Glomerular visceral epithelial cell (primary cell): ENCODE results near the gene HOXA4.

ENCODE experiments used
- DNase-seq: peaks from one replicate; pipeline ENCODE4 v3.0.0-alpha.2; 2016; ENCODE audit errors: extremely low spot score

The HOXA4 gene

DNA sequence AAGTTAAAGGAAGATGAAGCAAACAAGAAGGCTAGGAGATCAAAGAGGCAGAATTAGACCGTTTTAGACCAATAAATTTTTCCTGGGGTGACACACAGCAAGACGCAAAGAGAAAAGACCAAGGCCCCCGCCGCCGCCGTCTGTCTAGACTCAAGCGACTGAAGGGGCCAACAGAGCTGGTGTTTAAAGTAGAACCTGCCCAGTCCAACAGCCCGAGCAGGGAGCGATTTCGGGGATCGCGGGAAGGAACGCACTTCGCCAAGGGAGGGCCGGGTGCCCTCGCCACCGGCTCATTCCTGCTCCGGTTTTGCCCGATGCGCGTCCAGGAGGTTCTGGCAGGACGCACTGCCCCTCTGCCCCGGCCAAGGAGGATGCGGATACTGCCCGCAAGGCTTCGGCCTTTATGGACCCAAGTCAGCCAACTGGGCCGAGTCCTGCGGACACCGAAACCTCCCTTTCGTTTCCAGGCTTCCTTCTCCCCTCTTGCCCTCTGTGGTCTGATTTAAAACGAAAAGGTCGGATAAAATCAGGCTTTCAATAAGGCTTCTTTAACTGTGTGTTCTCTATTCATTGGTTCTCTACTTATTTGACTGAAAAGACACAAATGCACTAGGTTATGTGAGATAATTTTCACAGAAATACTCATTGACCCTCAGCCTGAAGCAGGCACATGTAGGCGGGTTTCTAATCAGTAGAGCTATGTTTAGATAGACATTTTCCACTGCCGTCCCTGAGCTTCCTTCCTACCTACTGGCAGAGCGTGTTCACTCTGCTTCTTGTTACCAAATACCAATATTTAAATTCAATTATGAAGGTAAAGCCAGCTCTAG, 28.1 kb upstream of the HOXA4 start:
- DNase-seq: no peak

DNA sequence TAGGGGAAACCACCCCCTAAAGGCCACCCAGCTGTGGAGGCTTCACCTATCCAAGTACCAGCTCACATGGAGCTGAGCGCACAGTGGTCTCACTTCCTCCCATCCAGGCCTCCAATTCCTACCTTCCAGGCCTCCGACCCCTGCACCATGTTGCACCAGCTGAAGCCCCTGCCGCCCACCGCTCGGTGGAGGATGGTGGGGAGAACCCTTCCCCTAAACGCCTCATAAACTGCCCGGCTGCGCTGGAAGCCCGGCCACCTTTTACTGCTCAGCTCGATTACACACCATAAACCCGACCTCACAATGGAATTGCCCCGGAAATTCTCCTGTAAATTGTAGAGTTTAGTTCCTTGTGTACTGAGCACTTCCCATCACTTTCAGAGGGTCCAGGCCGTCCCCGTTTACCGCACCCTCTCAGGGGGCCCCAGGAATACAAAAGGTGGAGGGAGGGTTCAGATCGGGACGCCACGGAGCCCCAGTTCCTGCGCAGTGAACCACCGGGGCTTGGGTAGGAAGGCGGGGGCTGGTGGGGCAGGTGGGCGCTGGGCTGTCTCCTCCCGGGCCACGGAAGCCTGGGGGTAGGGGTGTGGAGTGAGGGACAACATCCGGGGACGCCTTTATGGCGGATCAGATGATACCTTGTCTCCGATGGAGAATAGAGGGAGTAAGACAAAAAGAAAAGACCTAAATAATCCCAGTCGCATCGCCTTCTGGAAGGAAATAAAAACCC, 27.3 kb upstream of the HOXA4 start:
- no peak for DNase-seq

DNA sequence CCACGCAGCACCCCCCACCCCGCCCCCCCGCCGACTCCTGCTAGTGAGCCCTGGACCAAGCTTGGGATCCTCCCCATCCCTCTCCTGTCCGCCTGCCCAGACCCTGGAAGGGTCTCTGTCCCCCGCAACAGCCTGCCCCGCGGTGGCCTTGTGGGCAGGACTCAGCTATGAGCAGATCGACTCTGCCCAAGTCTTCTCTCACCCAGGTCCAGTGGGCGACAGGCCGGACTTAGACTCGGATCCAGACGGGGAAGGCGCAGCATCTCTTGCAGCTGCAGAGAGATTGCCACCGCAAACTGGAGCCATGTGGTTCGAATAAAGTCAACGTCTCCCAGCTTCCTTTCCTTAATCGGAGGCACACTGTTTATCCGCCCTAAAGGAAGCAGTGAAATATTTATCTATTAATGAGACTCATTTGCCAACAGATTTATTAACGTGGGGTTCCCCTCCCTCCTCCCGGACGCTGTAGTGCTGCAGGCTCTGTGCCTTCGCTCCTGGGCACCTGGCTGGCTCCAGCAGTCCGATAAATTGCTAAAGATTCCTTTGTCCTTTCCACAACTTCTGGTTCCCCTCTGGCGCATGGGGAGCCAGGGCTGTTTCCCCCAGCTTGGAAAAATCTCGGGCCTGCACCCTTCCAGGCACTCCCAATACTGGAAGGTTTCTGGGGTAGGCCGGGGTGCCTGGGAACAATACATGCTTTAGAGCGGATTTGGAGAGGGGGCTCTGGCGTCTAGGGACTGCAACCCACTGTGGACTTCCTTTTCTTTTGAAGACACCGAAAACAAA, 26.6 kb upstream of the HOXA4 start:
- no peak for DNase-seq

DNA sequence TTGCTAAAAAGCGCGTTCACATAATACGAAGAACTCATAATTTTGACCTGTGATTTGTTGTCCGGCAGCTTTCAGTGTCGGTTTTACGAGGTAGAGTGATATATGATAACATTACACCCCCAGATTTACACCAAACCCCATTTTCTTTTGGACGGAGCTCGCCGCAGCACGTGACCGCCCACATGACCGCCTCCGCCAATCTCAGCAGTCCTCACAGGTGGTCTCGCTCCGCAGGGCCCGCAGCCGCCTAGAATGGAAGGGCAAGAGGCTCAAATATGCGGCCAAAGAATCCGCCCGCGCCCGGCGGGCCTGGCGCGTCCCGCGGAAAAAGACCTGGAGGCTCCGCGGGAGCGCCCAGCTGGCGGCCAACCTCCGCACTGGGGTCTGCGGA, 25.9 kb upstream of the HOXA4 start, which contains the start of gene HOXA7:
Gene HOXA7, minus strand, starts transcription at position 168 of the 391 bp plus-strand sequence. Its CDS starts 130 bp downstream, at position 38.
- peak; percentile 62 for DNase-seq

DNA sequence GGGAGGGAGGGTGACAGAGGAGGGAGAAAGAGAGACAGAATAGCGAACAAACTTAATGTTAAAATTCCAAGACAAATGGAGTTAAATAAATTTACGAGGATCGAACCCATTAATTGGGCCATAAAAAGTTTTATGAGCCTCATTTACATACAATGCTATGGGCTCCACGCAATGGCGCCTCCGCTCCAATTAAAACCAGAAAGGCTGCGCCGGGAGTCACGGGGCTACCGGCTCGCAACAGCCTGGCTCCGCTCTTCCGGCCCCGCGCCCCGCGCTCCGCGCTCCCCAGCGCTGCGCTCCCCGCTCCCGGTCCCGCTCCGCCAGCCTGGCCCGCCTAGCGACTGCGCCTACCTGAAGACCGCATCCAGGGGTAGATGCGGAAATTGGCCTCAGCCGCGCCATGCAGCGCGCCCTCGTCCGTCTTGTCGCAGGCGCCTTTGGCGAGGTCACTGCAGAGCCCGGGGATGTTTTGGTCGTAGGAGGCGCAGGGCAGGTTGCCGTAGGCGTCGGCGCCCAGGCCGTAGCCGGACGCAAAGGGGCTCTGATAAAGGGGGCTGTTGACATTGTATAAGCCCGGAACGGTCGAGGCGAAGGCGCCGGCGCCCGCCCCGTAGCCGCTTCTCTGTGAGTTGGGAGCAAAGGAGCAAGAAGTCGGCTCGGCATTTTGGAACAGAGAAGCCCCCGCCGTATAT, 25.4 kb upstream of the HOXA4 start:
- DNase-seq: peak; percentile 36

DNA sequence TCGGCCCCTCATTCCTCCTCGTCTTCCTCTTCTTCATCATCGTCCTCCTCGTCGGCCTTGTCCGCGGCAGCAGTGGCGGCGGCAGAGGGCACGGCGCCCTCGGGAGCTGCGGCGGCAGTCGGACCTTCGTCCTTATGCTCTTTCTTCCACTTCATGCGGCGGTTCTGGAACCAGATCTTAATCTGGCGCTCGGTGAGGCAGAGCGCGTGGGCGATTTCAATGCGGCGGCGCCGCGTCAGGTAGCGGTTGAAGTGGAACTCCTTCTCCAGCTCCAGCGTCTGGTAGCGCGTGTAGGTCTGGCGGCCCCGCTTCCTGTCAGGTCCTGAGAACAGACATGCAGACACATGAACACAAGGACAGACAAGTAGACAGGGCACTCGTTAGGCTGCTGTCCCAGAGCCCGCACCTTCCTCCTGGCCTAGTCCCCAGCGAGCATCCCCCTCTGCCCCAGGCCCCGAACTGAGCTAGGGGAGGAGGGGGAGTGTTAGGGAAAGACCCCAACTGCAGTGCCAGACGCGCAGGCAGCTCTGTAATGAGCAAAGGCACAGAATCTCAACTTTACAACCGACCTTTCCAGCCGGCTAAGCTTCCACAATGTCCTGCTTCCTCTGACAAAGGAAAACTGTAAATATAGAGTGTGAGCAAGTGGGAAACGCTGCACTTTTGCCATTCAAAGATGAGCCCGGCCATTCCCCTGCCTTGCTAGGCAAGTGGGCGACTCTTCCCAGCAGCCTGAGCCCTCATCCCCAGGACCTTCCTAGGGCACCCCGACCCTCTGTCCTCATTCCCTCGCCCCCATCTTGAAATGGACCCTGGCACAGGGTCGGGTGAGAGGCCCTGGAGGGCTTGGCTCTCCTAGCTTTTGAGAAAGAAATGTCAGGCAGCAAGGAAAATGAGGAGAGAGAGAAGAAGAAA, 24.6 kb upstream of the HOXA4 start:
- peak; percentile 74 for DNase-seq

DNA sequence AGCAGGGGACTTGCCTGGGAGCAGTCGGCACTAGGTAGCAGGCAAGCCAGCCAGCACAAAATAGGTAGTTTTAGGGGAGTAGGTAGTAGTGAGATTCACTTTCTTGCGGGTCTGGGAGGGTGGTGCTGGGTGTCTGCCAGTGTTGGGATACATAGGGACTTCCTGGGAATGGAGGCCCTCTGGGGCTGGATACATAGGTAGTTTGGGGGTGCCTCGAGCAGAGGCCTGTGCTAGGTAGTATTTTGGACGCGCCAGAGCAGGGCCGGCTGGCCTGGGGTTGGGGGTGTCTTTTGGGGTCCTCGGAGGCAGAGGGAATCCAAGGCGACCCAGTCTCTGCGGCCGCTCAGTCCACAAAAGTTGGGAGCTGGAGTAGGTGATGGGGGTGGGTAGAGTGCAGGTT, 23.8 kb upstream of the HOXA4 start:
- no peak for DNase-seq

DNA sequence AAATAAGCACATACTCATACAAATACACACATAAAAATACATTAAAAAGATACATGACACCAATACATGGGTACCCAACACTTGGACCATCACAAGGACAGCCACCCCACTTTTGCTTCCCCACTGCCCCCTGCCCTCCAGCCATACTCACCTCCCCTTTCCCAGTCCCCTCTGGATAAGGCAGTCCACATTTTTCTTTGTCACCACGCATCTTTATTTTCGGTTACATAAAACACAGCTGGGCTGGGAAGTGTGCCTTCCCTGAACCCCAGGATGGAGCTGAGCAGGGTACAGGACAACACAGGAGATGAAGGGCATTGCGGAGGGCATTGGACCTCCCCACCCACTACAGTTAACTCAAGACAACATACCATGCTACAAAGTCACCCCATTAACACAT, 23.0 kb upstream of the HOXA4 start:
- DNase-seq: no peak

DNA sequence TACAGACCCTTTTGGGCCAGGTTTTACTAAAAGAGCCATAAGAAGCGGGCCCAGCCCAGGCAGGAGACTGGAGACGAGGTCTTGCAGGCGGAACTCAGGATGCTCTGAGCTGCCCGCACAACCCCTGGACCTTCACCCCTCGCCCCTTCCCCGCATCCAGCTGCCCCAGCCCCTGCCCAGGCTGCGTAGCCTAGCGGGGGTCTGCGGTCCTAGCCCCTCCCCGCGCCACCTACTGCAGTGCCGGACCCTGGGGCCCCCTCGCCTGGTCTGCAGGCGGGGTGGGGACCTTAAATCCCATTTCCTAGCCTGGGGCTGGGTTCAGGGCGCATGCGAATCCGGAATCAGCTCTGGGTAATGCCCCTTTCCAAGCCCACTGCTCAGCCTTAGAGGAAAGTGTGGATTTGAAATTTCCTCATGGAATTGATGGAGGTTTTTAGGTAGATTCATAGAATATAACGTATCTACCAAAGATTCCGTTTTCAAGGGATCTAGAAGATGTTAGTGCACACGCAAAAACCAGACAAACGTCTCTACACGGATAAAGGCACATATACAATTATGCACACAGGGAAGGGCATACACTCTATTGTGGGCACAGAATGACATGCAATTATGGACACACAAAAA, 22.4 kb upstream of the HOXA4 start:
- no peak for DNase-seq

DNA sequence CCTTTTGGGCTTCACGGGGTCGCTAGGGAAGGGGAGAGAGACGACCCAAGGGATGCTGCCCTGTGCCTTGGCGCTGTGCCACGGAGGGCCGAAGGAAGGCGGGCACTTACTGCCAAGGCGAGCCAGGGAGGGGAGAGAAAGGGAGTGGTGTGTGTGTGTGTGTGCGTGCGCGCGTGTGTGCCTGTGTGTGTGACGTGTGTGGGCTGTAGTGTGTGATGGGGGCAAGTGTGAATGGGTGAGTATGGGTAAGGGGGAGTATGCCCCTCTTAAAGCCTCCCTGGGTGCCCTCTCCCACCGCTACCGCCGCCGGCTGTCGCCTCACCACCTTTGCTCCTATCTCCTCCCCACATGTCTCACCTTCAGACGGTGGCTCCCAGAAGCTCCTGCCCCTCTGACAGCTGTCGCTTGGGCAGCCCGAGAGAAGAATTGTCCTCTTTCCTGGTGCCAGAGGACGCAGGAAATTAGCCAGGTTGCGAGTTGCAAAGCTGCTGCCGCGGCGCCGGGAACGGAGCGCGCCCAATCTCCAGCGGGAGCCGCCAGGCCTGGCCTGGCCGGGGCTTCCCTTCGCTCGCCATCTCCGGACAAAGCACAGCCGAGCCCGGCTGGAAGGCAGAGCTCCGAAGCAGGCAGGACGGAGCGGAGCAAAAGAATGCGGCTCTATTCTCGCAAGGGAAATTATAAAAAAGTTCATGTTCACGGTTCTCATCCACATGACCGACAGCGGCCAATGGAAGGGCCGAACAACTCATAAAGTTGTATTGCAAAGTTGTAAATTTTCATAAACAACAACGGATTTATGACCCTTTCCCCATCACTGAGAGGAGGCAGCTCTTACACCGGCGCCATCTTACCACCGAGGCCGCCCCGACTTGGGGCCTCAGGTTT, 21.6 kb upstream of the HOXA4 start, which contains the start of gene HOXA3:
Gene HOXA3, minus strand, starts transcription at position 653 of the 885 bp plus-strand sequence. CDS start 41,943 bp downstream, outside the sequence.
- peak; percentile 52 for DNase-seq

DNA sequence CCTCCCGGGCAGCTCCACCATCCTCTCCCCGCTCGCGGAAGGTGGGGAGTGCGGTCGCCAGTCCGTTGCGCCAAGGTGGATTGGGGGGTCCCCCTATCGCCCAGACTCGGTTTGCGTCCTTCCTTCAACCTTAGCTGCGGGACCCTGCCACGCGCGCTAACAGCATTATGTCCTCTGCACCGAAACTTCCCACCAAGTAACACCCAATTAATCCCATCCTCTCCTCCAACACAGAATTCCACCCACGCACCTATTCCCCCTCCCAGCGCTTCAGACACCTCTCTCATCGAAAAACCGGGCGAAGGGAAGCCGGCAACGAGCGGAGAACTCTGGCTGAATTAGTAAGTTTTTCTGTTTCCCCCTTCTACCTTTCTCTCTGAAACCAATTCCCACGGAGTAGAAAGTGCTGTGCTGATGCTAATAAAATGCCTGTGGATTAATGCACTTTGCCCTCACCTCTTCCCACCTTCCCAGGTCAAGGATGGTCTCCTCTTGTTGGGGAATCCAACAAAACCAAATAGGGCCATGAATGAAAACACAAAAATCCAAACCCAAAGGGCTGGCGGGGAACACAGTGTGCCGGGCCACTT, 20.9 kb upstream of the HOXA4 start:
- no peak for DNase-seq

DNA sequence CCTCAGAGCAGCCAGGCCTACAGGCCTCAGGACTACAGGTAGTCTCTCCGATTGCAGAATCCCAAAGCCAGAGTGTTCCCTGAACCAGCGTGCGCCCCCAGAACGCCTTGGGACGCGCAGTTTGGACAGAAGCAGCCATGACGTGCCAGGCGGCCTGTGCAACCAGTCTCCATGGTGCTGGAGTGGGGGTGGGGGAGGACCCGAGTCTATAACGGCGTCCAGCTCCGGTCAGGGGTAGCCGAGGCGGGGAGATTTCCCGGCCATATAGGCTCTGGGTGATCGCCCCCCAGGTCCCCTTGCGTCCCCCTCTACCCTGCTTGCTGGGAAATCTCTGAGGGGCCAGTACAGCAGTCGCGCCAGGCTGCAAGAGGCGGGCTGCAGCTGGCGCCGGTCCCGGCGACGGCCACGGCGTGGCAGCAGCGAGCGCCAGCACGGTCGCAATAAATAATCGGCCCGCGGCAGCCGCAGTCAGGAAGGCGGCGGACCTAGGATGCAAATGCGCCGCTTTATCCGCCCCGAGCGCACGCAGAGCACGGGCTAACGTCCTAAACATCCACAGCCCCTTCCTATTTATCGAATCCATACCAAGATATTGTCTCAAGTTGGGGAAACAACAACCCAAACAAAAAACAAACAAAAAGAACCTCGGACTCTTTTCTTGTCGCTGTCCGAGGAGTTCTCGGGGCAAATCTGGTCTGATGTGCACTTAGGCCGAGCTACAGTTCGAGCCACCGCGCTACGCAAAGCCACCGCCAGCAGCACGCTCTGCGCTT, 20.2 kb upstream of the HOXA4 start:
- DNase-seq: peak; percentile 84

DNA sequence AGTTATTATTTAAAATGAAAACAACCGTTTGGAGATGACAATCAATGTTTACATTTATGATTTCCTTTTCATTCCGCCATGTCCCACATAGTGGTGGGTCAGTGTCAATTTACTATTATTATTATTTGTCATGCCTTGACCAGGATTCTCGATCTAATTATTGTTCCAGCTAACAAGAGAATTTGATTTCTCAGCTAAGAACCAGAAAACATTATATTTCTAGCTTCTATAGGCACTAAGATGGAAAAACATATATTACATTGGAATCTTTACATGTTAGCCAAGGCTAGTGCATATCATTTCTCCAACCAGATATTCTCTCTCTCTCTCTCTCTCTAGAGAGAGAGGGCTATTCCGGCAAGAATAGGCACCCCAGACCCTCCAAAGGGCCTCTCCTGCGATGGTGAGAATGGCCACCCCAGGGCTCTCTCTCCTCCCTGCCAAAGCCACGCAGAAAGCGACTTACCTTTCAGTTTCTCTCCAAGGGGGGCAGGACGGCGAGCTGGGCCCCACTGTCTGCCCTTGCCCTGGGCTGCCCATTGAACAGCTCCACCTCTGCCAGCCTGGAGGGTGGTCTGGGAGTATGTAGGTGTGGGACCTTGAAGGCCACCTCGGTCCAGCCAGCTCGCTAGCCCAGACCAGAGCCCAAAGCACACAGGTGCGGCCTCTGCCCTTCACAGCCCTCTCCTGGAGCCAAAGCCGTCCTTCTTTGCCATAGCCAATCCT, 19.4 kb upstream of the HOXA4 start:
- no peak for DNase-seq

DNA sequence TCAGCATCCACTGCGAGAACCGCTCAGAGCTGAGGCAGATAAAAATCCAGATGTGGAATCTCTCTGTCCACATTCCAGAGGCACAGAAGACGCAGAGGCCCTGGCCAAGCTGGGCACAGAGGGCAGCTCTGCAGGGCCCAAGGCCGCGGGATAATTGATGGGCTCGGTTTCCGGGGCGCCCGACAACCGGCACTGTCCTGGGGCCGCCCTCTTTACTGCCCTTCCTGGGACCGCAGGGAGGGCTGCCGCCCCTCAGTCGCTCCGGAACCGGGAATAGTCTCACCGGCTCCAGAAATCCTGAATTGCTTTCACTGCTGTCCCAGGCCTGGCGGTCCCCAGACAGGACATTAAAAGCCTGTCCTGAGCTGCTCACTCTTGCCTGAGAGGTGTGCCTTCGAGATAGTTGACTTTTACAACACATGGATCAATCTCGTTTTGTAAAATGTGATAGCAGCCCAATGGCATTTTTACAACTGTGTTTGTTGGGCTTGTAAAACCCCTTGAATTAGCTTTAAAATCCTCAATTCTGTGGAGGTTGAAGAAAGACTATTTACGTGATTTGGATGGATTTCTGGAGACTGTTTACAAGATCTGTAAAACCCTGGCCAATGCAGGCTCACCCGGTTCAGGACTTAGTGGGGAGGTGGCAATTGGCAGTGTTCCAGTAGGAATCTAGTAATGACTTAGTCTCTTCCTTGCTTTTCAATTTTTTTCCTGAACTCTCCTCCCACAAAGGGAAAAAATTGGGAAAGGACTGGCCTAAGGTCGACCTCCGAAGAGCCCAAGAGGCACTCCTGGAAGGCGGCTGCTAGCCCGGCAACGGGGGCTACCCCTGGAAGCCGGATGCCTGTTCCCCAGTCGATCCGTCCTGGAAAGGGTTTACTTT, 18.4 kb upstream of the HOXA4 start:
- peak; percentile 45 for DNase-seq

DNA sequence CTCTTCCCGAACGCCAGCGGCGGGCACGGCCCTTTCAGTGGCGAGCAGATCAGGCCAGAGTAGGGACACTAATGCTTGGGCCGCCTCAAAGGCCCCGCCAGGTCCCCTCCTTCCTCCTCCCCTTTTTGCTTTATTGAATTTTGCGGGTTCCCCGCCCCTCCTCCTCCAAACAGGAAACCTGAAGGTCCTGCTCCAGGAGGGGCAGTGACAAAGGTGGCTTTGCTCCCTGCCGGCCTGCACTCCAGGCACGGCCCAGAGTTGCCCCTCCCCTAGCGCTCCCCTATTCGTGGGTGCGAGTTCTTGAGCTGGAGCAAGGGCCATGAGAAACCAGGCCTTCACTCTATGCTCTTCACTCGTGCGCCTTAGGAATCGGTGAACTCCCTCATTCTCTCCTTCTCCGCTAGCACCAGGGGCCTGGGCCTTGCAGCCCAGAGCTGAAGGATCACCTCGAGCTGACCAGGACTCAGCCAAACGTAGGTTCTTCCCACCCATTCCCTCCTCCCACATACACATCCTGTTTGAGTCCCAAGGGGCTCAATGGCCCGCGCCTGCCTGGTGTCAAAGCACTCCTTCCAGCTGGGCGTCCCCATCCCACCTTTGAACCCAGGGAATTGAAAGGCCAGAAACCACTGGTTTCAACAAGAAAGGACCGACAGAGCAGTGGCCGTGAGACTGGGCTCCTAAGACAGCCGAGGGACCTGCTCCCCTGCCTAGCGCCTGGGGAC, 17.6 kb upstream of the HOXA4 start:
- peak; percentile 77 for DNase-seq
